ENCODE results near the gene SLIT1.

Gene SLIT1

GRCh38 chr10:97178074-97178473 lies 7.7 kb downstream of the SLIT1 start:
- peaks cover 71% of the 10 kb centered on the region for H3K27me3 ChIP-seq
- no peaks in the 10 kb centered on the region for H3K4me1 ChIP-seq (ENCODE audit: control insufficient read depth in 1 of 2, insufficient read depth in 1 of 2, low read depth in 1 of 2, low read length in 1 of 2)
- no peak overlapping the region for H3K4me3 ChIP-seq (ENCODE audit: low read depth in 1 of 2, low read length in 1 of 2)
- no peaks in the 10 kb centered on the region for H3K36me3 ChIP-seq
- no peak for TF ChIP-seq CTCF (IDR thresholded peaks at IDR 0.05)
- no peak overlapping the region for H3K27ac ChIP-seq
- H3K9me3 ChIP-seq = no peaks in the 10 kb centered on the region

- H3K9me3 ChIP-seq = no peaks in the 10 kb centered on the region
- H3K27me3 ChIP-seq = peaks cover 62% of the 10 kb centered on the region
- no peak overlapping the region for H3K27ac ChIP-seq
- H3K36me3 ChIP-seq = no peaks in the 10 kb centered on the region
- H3K4me1 ChIP-seq (ENCODE audit: control insufficient read depth in 1 of 2, insufficient read depth in 1 of 2, low read depth in 1 of 2, low read length in 1 of 2) = no peaks in the 10 kb centered on the region
- no peak for TF ChIP-seq CTCF (IDR thresholded peaks at IDR 0.05)
- H3K4me3 ChIP-seq (ENCODE audit: low read depth in 1 of 2, low read length in 1 of 2) = no peak overlapping the region
These were observed 9.5 kb downstream of the SLIT1 start for GRCh38 chr10:97176226-97176625.

DNA sequence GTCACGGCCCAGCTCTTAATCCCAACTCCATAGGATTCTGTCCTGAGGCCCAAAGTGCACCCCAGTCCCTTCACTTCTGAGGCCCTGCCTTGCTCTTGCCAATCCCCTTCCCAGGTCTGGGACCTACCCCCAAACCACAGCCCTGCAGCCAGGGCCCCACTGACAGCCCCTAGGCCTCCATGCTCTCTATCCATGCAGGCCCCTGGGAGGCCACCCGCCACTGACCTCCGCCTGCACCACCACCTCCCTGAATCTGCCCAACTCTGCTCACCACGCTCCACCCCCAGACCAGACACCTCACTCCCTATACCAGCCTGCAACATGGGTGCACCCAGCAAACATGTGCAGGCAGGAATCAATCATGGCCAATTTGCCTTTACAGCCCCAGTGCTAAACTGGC lies 10.2 kb downstream of the SLIT1 start:
- TF ChIP-seq CTCF (IDR thresholded peaks at IDR 0.05) = no peak
- no peaks in the 10 kb centered on the region for H3K4me1 ChIP-seq (ENCODE audit: control insufficient read depth in 1 of 2, insufficient read depth in 1 of 2, low read depth in 1 of 2, low read length in 1 of 2)
- H3K27me3 ChIP-seq = peaks cover 62% of the 10 kb centered on the region
- no peaks in the 10 kb centered on the region for H3K9me3 ChIP-seq
- H3K27ac ChIP-seq = no peak overlapping the region
- no peaks in the 10 kb centered on the region for H3K36me3 ChIP-seq
- no peak overlapping the region for H3K4me3 ChIP-seq (ENCODE audit: low read depth in 1 of 2, low read length in 1 of 2)

DNA sequence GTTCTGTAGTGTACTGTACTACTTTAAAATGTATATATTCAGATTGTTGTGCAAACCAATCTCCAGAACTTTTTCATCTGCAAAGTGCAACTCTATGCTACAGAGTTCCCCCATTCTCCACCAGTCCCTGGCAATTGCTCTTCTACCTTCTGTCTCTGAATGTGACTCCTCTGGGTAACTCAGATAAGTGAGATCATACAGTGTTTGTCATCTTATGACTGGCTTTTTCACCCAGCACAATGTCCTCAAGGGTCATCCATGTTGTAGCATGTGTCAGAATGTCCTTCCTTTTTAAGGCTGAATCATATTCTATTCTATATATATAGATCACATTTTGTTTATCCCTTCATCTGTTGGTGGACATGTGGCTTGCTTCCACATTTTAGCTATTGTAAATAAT lies 10.8 kb downstream of the SLIT1 start:
- Histone ChIP-seq H3K27ac (no peak overlapping the region), H3K36me3 (no peaks in the 10 kb centered on the region), H3K4me3 (ENCODE audit: low read depth in 1 of 2, low read length in 1 of 2) (no peak overlapping the region), H3K27me3 (peaks cover 62% of the 10 kb centered on the region), H3K9me3 (no peaks in the 10 kb centered on the region), H3K4me1 (ENCODE audit: control insufficient read depth in 1 of 2, insufficient read depth in 1 of 2, low read depth in 1 of 2, low read length in 1 of 2) (no peaks in the 10 kb centered on the region)
- TF ChIP-seq CTCF (IDR thresholded peaks at IDR 0.05) = no peak

DNA sequence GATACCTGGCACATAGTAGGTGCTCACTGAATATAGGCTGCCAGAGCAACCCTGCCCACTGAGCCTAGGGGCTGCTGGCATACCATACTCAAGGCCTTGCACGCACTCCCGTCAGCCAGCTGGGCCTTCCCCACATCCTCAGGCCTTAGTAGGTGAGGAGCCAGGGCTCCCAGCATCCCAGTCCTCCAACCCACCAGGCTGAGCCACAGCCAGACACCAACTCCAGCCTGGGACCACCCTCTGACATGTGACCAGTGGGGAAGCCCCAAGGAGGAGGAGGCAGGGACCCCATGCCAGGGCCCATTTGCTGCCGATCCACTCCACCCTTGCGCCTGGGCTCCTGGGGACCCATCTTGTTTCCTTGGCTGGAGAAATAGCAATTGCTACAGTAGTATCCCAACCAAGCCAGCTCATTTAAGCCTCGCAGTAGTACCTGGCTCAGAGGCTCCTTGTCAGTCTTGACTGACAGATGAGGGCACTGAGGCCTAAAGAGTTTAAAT lies 11.4 kb downstream of the SLIT1 start:
- no peaks in the 10 kb centered on the region for H3K4me1 ChIP-seq (ENCODE audit: control insufficient read depth in 1 of 2, insufficient read depth in 1 of 2, low read depth in 1 of 2, low read length in 1 of 2)
- TF ChIP-seq CTCF (IDR thresholded peaks at IDR 0.05) = no peak
- no peak overlapping the region for H3K4me3 ChIP-seq (ENCODE audit: low read depth in 1 of 2, low read length in 1 of 2)
- no peak overlapping the region for H3K27ac ChIP-seq
- H3K36me3 ChIP-seq = no peaks in the 10 kb centered on the region
- peaks cover 59% of the 10 kb centered on the region for H3K27me3 ChIP-seq
- no peaks in the 10 kb centered on the region for H3K9me3 ChIP-seq

GRCh38 chr10:97173036-97173435 lies 12.7 kb downstream of the SLIT1 start:
- no peak for TF ChIP-seq CTCF (IDR thresholded peaks at IDR 0.05)
- Histone ChIP-seq H3K4me3 (ENCODE audit: low read depth in 1 of 2, low read length in 1 of 2) (no peak overlapping the region), H3K27ac (no peak overlapping the region), H3K27me3 (peaks cover 51% of the 10 kb centered on the region), H3K4me1 (ENCODE audit: control insufficient read depth in 1 of 2, insufficient read depth in 1 of 2, low read depth in 1 of 2, low read length in 1 of 2) (no peaks in the 10 kb centered on the region), H3K9me3 (no peaks in the 10 kb centered on the region), H3K36me3 (no peaks in the 10 kb centered on the region)
